Hematopoietic multipotent progenitor cell treated with erythropoietin and hydrocortisone succinate and interleukin-3 and kit ligand, for 6 days (in vitro differentiated cells): Measurements from ENCODE around the gene EFCC1.

Experiments
- DNase-seq: peaks from one replicate; pipeline ENCODE4 v3.0.0-alpha.2; 2015

The EFCC1 gene

GRCh38 chr3:129033633-129034321 lies 32.7 kb downstream of the EFCC1 start:
- no peak for DNase-seq

DNA sequence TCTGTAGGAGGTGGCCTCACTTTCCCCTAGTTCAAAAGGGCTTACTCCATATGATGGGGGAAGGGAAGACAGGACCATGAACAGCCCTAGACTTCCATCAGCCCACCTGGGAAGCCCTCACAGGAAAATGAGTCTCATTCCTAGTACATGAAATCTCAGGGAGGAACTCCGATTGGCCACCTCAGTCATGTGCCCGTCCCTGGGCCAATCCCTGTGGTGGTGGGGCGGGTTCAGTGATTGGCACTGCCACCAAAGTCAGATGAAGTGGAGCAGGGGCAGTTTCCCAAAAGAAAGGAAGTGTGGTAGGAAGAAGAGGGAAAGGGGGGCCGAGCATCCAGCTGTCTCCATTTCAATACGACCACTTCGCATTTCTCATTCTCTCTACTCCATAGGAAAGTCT lies 33.5 kb downstream of the EFCC1 start:
- DNase-seq, result peak; percentile 26

GRCh38 chr3:129035360-129036221 lies 34.5 kb downstream of the EFCC1 start:
- peak; percentile 21 for DNase-seq

DNA sequence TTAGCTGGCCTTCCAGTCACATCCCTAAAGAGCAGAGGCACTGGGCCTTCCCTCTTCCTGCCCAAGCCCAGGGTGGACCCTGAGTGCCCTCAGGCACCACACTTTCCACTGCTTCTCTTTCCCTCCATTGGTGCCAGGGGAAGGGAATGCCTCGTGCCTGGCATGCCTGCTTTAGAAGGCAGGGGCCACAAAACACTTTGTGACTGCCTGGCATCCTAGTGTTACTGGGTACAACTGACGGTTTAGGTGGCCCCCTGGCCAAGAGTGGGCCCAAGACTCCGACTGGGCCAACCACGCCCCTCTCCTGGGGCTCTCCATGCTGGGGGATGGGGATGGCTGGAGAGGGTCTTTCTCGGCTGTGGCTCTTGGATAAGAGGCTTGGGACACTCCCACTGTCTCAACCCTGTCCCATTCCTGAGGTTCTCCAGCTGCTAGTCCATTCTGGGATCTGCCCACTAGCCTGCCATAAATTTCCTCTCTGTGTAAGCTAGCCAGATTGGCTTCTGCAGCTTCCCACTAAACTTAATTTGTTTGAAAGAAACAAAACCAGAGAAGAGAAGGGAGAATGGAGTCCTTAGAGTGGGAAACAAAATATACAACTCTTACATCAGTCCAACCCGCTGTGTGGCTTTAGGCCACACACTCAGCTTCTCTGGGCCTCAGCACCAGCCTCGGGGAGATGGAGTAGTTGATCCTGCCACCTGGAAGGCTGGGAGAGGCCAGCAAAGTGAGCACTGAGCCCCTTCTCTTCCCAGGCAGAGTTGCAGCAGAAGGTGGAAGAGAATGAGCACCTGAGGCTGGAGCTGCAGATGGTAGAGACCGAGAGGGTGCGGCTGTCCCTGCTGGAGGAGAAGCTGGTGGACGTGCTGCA lies 35.4 kb downstream of the EFCC1 start:
- no peak for DNase-seq

DNA sequence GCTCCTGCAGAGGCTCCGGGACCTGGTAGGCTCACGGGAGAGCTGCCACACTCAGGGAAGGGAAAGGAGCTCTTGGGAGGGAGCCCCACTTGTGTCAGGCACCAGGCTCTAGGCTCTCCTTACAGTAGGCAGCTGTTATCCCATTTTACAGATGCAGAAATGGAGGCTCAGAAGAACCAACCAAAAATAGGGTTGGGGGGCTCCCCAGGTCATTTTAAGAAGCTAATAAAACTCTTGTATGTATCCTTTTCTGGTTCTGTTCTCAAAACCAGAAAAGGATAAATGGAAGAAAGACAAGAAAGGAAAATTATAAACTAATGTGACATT lies 36.0 kb downstream of the EFCC1 start:
- no peak for DNase-seq

DNA sequence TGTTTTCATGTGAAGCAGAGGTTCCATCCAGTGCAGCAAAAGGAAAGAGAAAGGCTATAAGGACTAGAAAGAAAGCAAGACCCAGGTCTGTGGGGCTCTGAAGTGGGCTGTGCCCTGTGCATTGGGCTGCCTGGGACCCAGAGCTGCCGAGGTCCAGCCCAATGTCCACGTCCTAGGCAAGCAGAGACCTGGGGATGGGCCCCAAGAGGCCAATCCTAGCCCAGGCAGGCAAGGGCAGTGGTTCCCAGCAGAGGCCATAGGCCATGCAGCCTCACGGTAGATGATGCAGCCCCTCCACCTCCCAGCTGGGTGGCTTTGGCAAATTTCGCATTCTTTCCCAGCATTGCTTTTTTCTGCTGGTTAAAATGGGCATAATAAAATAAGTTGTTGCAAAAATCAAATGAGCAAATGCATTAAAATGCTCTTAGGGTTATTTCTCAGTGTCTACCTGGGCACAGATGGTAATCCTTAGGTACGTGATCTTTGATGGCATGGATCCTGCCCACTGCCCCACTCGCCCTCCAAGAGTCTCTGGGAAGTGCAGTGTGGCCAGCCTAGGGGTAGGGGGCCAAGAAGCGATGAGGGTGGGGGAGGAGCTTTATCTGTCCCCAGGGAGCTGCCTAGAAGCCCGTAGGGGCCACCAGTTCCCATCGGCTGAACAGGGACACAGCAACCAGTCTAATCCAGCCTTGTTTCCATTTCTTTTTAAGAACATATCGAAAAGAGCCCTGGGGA lies 37.2 kb downstream of the EFCC1 start:
- DNase-seq, result no peak

GRCh38 chr3:129039271-129040038 lies 38.4 kb downstream of the EFCC1 start:
- DNase-seq, result peak; percentile 78

DNA sequence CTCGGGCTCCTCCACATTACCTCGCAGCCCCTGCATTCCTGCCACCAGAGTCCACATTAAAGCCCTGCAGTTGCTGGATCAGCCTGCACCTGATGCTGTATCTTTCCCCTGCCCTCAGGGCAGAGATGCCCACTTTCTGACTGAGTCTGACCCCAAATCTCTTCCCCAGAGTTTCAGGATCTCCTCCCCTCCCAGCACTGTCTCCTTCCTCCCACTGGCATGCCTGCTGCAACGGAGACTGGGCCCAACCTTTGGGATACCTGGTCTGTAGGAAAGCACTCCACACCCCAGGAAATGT lies 38.9 kb downstream of the EFCC1 start:
- no peak for DNase-seq

DNA sequence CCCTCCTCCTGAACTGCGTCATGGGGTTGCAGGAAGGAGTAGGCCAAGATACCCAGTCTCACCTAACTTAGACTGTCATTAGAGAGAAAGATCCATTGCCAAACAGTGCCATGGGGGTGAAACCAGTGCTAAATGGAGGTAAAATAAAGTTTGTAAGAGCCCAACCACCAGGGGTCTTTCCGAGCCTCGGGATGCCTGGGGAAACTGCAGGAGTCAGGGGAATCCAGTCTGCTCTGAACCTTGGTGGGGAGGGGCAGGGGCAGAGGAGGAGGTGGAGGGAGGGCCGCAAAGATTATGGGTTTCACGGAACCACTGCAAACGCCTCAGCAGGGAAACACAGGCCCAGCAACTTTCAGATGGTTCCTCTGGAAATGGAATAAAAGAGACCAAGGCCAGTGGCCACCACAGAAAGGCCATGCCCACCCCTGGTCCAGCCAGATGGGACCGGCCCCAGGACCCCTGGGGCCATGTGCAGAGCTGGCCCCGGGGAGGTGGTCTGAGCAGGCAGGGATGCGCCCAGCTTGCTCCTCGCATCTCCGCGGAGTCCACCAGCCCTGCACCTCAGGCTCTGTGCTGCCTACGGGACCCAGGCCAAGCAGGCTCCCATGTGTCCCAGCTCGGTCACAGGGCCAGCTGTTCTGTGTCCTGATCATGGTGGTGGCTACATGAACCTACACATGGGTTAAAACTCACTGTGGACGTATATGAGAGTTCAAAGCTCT lies 39.6 kb downstream of the EFCC1 start:
- DNase-seq, result no peak

GRCh38 chr3:129045675-129046036 lies 44.6 kb downstream of the EFCC1 start:
- DNase-seq, result peak; percentile 68

DNA sequence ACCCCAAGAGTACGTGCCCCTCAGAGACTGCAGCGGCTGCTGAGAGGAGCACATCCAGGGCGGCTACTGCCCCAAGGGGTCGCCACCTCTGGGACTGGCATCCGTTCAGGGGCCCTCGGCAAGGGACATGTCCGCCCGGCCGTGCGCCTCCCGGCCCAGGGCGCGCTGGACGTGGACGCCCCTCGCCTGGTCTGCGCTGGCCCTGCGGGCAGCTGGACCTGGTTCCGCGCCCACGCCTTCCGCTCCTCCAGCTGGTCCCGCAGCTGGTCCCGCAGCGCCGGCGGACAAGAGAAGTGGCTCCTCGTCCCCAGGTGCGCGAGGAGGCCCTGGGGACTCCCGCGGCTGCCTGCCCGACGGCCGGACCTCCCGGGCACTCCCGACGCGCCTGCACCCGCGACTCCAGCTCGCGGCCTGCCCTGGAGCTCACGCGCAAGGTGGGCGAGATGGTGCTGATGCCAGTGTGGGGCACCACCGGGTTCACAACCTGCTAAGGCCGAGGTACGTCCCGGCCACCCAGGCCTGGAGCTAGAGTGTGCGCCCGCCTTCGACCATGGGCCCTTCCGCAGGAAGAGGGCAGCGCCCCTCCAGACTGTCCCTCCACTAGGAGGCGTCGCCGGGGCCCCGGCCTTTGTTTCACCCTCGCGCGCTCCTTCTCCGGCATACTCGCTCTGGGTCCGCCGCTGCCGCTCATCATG lies 45.1 kb downstream of the EFCC1 start:
- no peak for DNase-seq

- no peak for DNase-seq
These were observed 45.8 kb downstream of the EFCC1 start for GRCh38 chr3:129046732-129047552.

DNA sequence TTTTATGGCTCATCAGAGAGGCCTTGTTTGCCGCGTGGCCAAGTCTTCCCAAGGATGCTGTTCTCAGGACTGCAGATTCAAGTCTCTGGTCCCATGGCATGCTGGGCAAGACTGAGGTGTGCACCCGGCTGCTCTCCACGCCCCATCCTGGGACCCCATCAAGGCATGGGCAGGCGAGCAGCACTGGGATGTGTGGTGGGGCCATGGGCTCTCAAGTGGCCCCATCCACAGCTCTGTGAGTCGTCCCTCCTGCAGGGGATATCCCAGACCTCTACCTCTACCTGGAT lies 46.4 kb downstream of the EFCC1 start:
- no peak for DNase-seq

DNA sequence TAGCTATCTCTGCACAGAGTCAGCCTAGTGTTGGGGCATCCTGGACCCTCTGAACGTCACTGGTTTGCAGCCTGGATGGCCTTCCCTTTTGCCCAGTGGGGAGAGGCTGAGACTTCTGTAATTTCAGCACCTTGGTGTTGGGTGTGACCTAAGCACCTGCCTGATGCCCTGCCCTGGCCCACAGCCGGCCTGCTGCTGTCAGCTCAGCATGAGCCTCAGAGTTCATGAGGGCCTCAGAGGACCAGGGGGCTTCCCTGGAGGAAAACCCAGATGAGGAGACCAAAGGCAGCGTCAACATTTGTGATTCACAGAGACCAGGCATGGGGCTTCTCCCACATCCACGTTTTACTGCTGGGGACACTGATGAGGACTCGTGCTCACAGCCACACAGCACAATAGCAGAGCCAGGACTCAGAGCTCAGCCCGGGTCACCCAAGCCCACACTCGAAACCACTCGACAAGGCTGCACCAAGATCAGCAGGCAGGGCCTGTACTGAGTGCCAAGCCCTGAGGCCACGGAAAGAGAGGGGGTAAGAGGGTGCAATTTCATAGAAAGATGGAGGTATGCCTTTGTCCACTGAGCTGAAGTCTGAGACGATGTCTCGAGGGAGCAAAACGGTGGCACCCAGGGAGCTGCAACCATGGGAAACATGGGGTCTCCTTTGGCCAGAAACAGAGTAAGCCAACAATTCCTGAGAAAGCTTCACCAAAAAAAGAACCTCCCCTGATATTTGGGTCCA lies 49.6 kb downstream of the EFCC1 start:
- DNase-seq, result no peak

GRCh38 chr3:129051871-129052340 lies 50.8 kb downstream of the EFCC1 start:
- peak; percentile 62 for DNase-seq

DNA sequence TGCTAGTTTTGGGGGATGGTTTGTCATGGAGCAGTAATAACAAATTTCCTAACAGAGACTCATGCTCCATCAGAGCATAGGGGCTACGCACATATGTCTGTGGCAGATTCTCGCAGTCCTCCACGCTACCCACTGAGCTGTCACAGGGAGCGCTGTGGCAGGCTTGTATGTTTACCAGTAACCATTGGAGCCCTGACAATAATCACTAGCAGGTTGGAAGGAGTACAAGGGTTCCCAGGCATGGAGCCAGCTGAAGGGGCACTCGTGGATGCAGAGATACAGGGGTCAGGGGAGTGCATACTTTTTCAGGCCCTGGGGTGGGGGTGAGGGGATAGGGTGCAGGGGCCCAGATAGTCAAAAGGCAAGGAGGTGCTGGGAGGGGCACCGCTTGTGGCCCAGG lies 51.6 kb downstream of the EFCC1 start:
- peak; percentile 86 for DNase-seq

DNA sequence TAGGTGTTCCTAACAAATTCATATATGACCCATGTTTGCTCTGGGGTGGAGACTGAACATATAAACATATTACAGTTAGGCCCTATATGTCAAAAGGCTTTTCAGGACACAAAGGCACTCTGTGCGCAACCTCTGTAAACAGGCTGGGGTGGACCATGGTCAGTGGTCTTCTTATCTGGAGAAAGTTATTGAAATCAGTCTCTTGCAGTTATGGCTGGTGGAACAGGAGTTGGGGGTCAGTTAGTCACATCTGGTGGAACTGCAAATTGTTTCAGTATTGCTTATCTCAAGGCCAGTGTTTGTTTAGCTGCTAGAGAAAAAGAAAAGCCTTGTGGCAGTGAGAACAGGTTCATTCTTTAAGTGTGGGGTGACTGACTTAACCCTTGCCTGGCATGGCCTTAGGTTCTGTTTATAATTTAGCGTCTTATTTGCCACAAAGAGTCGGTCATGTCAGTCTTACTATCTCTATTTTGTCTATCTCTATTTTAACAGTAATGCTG lies 53.6 kb downstream of the EFCC1 start:
- DNase-seq, result peak; percentile 91

- peak; percentile 96 for DNase-seq
These were observed 55.5 kb downstream of the EFCC1 start for GRCh38 chr3:129056451-129057173.
